Measurements from ENCODE around the gene SSH3.

The SSH3 gene

GRCh38 chr11:67300756-67301312 is 2.5 kb upstream of the SSH3 start:
- no peak for TF ChIP-seq CTCF (IDR thresholded peaks at IDR 0.05; ENCODE audit: low read depth, low read length, missing control alignments)
- H3K36me3 ChIP-seq (replicated peaks): peaks cover 48% of the 10 kb centered on the region
- in situ Hi-C loops (cut with HindIII; ENCODE audit: low pct_ligation_motif_present, low sequenced_read_pairs): no loop called here

DNA sequence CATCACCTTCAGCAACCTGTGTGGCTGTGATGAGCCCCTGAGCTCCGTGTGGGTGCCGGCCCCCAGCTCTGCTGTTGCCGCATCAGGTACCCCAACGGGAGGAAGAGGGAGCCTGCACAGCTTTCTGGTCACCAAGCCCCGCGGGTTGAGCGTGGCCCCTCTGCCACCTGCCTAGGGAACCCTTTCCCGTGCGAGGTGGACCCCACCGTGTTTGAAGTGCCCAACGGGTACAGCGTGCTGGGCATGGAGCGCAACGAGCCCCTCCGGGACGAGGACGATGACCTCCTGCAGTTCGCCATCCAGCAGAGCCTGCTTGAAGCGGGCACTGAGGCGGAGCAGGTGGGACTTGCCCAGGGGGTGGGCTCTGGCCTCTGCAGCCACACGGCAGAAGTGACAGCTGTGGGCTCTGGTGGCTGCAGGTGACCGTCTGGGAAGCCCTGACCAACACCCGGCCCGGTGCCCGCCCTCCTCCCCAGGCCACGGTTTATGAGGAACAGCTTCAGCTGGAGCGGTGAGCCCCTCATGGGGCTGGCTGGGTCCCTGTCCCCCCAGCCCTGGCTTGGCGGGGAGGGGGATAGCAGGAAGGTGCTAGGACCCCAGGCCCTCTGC is 1.9 kb upstream of the SSH3 start:
- H3K4me3 ChIP-seq (ENCODE audit: low read depth, low read length): no peak overlapping the region
- in situ Hi-C loops (cut with HindIII; ENCODE audit: low pct_ligation_motif_present, low sequenced_read_pairs): no loop called here
- TF ChIP-seq CTCF (IDR thresholded peaks at IDR 0.05; ENCODE audit: low read depth, low read length, missing control alignments): no peak
- peaks cover 43% of the 10 kb centered on the region for H3K36me3 ChIP-seq (replicated peaks)
- no peak overlapping the region for H3K27ac ChIP-seq
- no peak for DNase-seq
- no peaks in the 10 kb centered on the region for H3K27me3 ChIP-seq (replicated peaks)

More at GRCh38 chr11:67300756-67301312, 2.5 kb upstream of the SSH3 start:
- DNase-seq: no peak
- Histone ChIP-seq H3K27ac (no peak overlapping the region), H3K4me3 (ENCODE audit: low read depth, low read length) (no peak overlapping the region), H3K27me3 (replicated peaks) (no peaks in the 10 kb centered on the region)

GRCh38 chr11:67301951-67302516 is 1.3 kb upstream of the SSH3 start:
- H3K27ac ChIP-seq: peak overlapping the region; percentile 32
- in situ Hi-C loops (cut with HindIII; ENCODE audit: low pct_ligation_motif_present, low sequenced_read_pairs): no loop called here
- peak; percentile 61 for DNase-seq

DNA sequence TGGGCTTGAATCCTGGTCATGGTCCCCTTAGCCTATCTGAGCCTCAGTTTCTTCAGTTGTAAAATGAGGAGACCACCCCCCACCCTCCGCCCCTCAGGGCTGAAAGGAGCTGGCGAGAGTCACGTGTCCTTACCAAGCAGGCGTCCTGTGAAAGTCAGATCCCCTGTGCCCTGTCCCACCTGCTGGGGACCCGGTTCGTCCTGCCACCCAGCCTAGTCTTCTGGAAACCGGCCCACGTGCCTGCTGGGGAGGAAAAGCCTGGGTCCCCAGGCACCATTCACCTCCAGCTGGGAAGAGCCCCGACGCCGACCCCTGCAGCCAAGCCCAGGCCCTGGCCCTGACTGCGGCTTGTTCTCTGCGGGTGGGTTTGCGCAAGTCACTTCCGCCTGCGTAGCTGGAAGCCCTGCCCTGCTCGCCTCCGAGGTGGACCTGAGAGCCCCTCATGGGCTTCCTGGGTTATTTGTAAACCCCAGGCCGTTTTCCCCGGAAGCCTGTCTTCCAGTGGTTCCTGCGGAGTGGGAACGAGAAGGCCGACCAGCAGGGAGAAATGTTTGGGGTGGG is 679 bp upstream of the SSH3 start:
- Histone ChIP-seq H3K27ac (peak overlapping the region; percentile 32), H3K36me3 (replicated peaks) (peaks cover 34% of the 10 kb centered on the region), H3K4me3 (ENCODE audit: low read depth, low read length) (peak overlapping the region; percentile 72), H3K27me3 (replicated peaks) (no peaks in the 10 kb centered on the region)
- no peak for TF ChIP-seq CTCF (IDR thresholded peaks at IDR 0.05; ENCODE audit: low read depth, low read length, missing control alignments)
- in situ Hi-C loops (cut with HindIII; ENCODE audit: low pct_ligation_motif_present, low sequenced_read_pairs): no loop called here
- peak; percentile 17 for DNase-seq

More at GRCh38 chr11:67301951-67302516, 1.3 kb upstream of the SSH3 start:
- H3K4me3 ChIP-seq (ENCODE audit: low read depth, low read length): no peak overlapping the region
- no peaks in the 10 kb centered on the region for H3K27me3 ChIP-seq (replicated peaks)
- H3K36me3 ChIP-seq (replicated peaks): peaks cover 36% of the 10 kb centered on the region
- no peak for TF ChIP-seq CTCF (IDR thresholded peaks at IDR 0.05; ENCODE audit: low read depth, low read length, missing control alignments)

DNA sequence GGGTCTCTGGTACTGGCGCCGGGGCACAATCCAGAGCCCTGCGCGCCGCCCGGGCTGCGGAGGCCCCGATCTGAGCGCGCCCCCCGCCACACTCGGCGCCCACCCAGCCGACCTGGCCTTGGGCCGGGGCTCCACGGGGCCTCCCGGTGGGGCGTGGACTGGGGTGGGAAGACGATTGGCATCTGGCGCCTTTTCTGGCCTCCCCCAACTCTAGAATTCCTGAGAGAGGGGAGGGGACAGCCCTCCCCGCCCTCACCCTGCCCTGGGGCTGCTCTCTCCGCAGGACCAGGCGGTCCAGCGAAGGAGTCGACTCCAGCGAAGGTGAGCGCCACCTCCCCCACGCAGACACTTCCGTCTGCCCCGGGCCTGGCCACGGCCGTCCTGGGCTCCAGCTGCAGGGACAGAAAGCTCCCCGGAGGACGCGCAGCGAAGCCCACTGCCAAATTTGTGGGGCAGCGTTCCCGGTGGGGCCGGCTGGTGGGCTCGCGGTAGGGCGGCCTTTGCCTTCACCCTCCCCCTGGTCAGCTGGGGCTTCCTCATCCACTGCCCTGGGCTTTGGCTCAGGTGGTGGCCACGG is 593 bp downstream of the SSH3 start:
- Histone ChIP-seq H3K27me3 (replicated peaks) (no peaks in the 10 kb centered on the region), H3K36me3 (replicated peaks) (peaks cover 29% of the 10 kb centered on the region), H3K27ac (no peak overlapping the region), H3K4me3 (ENCODE audit: low read depth, low read length) (peak overlapping the region; percentile 72)
- no peak for TF ChIP-seq CTCF (IDR thresholded peaks at IDR 0.05; ENCODE audit: low read depth, low read length, missing control alignments)
- DNase-seq: no peak
- in situ Hi-C loops (cut with HindIII; ENCODE audit: low pct_ligation_motif_present, low sequenced_read_pairs): no loop called here
